Measurements from ENCODE around the gene MICB. TPM values are rescaled to one million over a fixed set of nuclear protein-coding genes. Genes with fewer than 3 reads are reported as not detected.
"Not testable (repeated sequence)": the region's sequence is repeated elsewhere in the genome, so short reads cannot be mapped to it uniquely, and the experiment has no call there.

Gene MICB
- polyA plus RNA-seq, 3 donors: 1.0 to 1.4 (median 1.2) TPM

- DNase-seq (ENCODE audit: low read depth in 3 of 3, low spot score in 2 of 3): no peak
Measured at GRCh38 chr6:31473780-31474761, 23.9 kb upstream of the MICB start.

- DNase-seq (ENCODE audit: low read depth in 3 of 3, low spot score in 2 of 3): no peak
Measured at GRCh38 chr6:31474871-31475286, 23.1 kb upstream of the MICB start.

GRCh38 chr6:31476515-31477139, 21.3 kb upstream of the MICB start:
- no peak for DNase-seq (ENCODE audit: low read depth in 3 of 3, low spot score in 2 of 3)

GRCh38 chr6:31477521-31477920, 20.4 kb upstream of the MICB start:
- no peak for DNase-seq (ENCODE audit: low read depth in 3 of 3, low spot score in 2 of 3)

- no peak for DNase-seq (ENCODE audit: low read depth in 3 of 3, low spot score in 2 of 3)
Measured at GRCh38 chr6:31478186-31478950, 19.6 kb upstream of the MICB start.

GRCh38 chr6:31479151-31479932, 18.6 kb upstream of the MICB start:
- DNase-seq (ENCODE audit: low read depth in 3 of 3, low spot score in 2 of 3): no peak

- no peak for DNase-seq (ENCODE audit: low read depth in 3 of 3, low spot score in 2 of 3)
Measured at GRCh38 chr6:31479933-31480535, 17.9 kb upstream of the MICB start.

- no peak for DNase-seq (ENCODE audit: low read depth in 3 of 3, low spot score in 2 of 3)
Measured at GRCh38 chr6:31480574-31480973, 17.4 kb upstream of the MICB start.

GRCh38 chr6:31483392-31483791, 14.6 kb upstream of the MICB start:
- no peak for DNase-seq (ENCODE audit: low read depth in 3 of 3, low spot score in 2 of 3)

- no peak for DNase-seq (ENCODE audit: low read depth in 3 of 3, low spot score in 2 of 3)
Measured at GRCh38 chr6:31485055-31485454, 12.9 kb upstream of the MICB start.

- DNase-seq (ENCODE audit: low read depth in 3 of 3, low spot score in 2 of 3): not testable (repeated sequence)
Measured at GRCh38 chr6:31486065-31486837, 11.7 kb upstream of the MICB start.

- not testable (repeated sequence) for DNase-seq (ENCODE audit: low read depth in 3 of 3, low spot score in 2 of 3)
Measured at GRCh38 chr6:31487674-31488073, 10.3 kb upstream of the MICB start.

GRCh38 chr6:31489086-31489485, 8.9 kb upstream of the MICB start:
- no peak for DNase-seq (ENCODE audit: low read depth in 3 of 3, low spot score in 2 of 3)

- no peak for DNase-seq (ENCODE audit: low read depth in 3 of 3, low spot score in 2 of 3)
Measured at GRCh38 chr6:31490115-31490873, 7.7 kb upstream of the MICB start.

- DNase-seq (ENCODE audit: low read depth in 3 of 3, low spot score in 2 of 3): not testable (repeated sequence)
Measured at GRCh38 chr6:31493550-31493874, 4.4 kb upstream of the MICB start.

- DNase-seq (ENCODE audit: low read depth in 3 of 3, low spot score in 2 of 3): peak in 2 of 3 donors; percentile 8 to 59
Measured at GRCh38 chr6:31493875-31494694, 3.9 kb upstream of the MICB start.

GRCh38 chr6:31495580-31495979, 2.4 kb upstream of the MICB start:
- no peak for DNase-seq (ENCODE audit: low read depth in 3 of 3, low spot score in 2 of 3)

- DNase-seq (ENCODE audit: low read depth in 3 of 3, low spot score in 2 of 3): not testable (repeated sequence)
Measured at GRCh38 chr6:31496826-31497225, 1.1 kb upstream of the MICB start.
